HG03045 (cell line): ENCODE results near the gene SERINC1.

Source experiments
- ATAC-seq: cut with Tn5 transposase; IDR thresholded peaks from one replicate; pipeline ENCODE4 v1.9.1; 2021; ENCODE audit warnings: mild to moderate bottlenecking, moderate library complexity; ENCODE audit not compliant: unreplicated experiment

Gene SERINC1

DNA sequence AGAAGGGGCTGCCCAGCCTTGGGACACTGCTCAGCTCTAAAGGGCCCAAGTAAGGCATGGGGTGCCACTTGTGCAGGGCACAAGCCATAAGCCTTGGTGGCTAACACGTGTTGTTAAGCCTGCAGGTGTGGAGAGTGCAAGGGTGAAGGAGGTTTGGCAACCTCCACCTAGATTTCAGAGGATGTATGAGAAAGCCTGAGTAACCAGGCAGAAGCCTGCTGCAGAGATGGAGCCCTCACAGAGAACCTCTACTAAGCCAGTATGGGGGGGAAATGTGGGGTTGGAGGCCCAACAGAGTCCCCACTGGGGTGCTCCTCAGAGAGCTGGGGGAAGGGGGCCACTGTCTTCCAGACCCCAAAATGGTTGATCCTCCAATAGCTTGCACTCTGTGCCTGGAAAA lies 32.6 kb downstream of the SERINC1 start:
- no peak for ATAC-seq

DNA sequence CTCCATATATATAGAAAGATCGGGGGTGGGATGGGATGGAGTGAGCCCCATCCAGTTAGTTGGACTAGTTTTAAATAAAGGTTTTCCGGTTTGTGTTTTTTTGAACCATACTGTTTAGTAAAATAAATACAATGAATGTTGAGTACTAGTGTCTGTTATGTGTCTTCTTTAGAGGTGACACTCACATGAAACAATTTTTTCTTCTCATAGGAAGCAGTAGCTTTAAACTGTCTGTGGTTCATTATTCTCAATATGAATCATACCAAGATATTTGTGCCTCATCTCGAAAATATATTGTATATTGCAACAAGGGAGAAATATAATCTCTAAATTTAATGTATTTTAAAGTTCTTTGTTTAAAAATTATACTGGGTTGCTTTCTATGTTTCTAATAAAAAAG lies 38.8 kb downstream of the SERINC1 start:
- ATAC-seq: no peak

DNA sequence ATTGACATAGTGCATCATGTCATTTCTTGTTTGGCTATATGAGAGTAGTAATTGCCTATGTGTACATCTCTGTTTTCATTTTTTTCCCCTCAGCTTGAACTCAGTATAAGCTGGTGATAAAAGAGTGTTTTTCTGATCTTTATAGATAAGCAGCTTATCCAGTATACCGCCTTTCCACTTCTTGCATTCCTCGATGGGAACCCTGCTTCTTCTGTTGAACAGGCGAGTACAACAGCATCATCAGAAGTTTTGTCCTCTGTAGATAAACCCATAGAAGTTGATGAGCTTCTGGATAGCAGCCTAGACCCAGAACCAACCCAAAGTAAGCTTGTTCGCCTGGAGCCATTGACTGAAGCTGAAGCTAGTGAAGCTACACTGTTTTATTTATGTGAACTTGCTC lies 39.8 kb downstream of the SERINC1 start:
- no peak for ATAC-seq

DNA sequence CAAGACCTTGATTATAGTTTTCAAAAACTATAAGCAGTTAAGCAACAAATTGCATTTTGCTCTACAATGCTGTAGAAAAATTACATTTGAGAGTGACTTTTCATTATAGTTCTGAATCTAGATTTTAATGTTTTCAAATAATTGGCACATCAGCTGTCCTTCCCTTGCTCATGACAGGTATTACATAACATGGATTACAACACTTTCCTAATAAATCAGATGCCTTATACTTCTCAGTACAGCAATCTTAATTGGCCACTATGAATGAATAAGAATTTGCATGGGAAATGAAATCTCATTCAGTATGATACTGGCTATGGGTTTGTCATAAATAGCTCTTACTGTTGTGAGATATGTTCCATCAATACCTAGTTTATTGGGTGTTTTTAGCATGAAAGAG lies 42.3 kb downstream of the SERINC1 start:
- ATAC-seq: no peak

DNA sequence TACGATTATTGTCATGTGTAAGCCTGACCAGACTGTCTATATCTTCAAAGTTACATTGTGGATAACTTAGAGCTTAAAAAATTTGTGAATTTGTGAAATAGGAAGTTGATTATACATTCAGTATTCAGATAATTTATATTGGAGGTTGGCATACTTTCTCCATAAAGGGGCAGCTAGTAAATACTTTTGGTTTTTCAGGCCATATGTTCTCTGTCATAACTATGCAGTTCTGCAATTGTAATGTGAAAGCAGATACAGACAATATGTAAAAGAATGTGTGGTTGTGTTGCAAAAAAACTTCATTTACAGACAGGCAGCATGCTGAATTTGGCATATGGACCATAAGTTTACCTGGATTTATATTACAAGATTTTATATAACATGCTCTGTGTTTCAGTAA lies 42.8 kb downstream of the SERINC1 start:
- ATAC-seq: no peak

DNA sequence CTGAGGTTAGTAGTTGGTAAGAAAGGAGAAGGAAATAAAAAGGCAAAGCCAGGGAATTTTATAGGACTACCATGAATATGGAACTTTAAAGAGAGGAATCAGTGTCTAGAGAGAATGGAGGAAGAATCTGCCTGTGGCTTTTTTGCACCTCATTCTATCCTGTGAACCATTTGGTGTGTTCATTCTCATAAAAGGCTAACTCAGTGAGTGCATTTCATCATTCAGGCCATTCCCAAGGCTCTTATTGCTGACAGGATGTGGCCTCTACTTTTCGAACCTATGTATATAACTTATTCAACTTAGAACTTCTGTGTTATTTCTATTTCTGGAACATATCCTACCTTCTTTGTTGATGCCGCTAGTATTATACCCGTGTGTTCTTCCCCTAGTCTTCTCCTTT lies 45.0 kb downstream of the SERINC1 start:
- no peak for ATAC-seq

DNA sequence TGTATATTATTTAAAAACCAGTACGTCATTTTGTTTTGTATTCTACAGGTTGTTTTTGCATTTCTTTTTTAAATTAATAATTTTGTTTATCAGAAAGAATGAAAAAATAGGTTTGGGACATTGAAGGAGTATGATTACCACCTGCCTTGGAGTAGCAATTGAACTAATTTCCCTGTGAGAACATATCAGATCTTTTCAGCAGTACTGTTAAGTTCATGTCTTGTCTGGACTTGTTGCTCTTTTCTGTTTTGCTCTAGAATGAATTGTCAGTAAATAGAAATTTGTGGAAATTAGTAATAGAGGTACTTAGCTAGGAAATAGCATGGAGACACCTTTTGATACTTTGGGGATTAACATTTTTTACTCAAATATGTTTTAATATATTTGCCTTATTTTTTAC lies 47.9 kb downstream of the SERINC1 start:
- ATAC-seq: no peak

DNA sequence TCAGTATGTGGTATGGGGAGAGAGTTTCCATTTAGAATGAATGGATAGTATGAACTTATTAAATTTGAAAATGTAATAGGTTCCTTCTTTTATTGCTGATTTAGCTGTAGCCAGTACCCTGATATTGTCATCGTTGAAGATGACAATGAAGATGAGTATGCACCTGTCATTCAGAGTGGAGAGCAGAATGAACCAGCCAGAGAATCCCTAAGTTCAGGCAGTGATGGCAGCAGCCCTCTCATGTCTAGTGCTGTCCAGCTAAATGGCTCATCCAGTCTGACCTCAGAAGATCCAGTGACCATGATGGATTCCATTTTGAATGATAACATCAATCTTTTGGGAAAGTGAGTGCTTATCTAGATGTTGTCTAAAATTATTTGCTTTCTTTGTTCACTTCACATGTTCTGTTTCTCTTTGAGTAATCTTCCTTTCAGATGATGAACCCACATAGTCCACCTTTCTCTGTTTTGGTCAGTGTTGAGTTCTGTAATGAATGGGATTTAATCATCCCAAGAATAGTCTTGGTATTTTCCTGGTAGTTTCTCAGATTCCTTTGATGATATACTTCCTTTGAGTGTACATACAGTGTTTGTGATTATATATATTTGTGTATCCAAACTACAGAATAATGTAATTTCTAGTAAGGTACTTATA lies 48.9 kb downstream of the SERINC1 start:
- peak; percentile 92 for ATAC-seq

DNA sequence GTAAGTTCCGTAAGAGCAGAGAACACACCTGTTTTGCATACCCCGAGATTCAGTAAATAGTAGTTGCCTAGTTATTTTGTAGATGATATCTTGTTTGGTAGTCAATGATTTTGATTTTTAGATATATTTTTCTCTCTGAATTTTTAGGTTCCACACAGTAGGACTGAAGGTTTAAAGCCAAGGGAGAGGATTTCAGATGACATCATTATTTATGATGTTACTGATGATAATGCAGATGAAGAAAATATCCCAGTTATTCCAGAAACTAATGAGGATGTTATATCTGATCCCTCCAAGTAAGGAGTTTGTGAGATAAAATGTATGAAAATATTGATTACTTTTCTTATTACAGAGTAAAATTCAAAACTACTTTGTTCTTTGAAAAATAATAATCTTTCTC lies 49.6 kb downstream of the SERINC1 start:
- no peak for ATAC-seq

DNA sequence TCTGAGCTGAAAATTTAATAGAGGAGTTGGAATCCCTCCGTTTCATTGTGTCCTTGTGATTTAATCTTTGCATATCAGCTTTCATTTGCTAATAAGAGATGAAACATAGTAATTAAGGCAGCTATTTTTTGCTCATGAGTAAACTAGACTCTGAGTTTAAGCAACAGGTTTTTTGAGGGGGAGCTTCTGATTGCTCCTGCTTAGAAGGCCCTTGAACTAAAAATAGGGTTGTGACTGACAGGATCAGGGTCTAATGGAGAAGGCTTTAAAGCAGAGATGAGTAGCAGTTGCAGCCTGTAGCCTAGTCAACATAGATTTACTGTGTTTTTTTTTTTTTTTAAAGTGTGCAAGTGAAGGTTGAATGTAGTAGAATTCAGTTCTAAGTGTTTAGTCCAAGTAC lies 54.8 kb downstream of the SERINC1 start:
- no peak for ATAC-seq

DNA sequence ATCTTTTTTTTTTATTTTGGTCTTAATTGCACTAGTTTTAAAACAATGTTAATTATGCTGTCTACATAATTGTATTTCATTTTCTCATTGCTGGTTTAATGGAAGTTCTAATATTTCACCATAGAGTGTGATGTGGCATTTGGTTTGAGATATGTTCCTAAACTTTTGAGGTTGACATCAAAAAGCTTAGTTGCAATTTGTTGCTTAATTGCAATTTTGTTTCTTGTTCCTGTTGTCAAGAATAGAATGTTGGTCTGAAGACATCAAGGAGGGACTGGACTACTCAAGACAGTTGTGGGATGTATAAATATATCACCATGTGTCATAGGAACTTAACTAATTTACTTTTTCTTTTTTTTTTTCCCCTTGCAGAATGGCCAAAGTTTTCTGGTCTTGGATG lies 59.6 kb downstream of the SERINC1 start:
- ATAC-seq: no peak

DNA sequence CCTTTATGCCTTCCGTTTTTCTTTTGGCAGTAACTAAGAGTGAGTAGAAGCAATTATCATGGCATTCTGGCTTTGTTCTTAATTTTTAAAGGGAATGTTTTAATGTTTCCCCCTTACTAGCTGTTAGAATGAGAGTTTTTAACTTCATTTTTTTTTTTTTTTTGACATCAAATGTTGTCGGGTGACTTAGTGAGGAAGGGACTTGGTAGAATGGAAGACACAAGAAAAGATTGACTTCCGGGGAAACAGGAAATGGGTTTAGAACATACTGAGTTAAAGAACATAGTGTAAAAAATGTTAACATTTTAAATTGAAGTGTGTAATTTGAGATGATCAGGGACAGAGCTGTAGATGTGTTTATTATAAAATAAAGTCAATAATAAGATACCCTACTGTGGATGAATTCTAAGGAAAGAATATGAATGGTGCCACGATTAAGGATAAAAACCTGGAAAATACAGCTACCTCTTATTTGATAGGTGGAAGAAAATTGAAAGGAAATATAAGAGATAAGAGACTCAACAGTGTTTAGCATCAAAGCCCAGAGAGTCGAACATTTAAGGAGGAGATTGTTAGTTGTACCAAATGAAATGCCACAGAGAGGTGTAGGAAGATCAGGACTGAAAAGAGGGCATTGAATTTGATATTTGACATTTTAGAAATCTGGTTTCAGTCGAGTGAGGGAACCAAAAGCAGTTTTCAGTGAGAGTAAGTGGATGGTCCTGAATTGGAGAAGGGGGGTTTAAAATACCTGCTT lies 62.7 kb downstream of the SERINC1 start:
- ATAC-seq: no peak

DNA sequence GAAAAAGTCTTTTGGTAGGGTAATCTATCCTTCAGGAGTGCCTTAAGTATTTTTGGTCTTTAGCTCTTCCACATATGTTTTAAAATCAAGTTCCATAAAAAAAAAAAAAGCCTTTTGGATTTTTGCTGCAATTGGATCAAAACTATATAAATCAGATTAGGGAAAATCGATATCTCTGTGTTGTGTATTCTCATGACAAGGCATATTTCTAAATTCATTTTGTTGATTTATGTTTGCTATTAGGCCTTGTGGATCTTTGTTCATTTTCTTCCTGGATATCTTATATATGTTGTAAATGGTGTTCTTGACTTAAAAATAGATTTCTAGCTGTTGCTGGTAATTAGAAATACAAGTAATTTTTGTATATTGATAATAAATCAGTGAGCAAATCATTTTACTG lies 63.4 kb downstream of the SERINC1 start:
- no peak for ATAC-seq

DNA sequence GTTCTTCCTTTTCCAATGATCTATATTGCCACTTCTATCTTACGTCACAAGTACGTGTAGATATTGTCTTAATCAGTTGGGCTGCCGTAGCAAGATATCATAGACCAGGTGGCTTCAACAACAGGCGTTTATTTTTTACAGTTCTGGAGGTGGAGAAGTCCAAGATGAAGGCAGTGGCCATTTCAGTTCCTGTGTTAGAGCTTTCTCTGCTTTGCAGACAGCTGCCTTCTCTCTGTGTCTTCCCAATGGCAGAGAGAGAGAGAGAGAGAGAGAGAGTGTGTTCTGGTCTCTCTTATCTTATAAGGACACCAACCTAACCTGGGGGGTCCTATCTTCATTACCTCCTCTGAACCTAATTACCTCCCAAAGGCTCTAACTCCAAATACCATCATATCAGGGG lies 63.9 kb downstream of the SERINC1 start:
- no peak for ATAC-seq

DNA sequence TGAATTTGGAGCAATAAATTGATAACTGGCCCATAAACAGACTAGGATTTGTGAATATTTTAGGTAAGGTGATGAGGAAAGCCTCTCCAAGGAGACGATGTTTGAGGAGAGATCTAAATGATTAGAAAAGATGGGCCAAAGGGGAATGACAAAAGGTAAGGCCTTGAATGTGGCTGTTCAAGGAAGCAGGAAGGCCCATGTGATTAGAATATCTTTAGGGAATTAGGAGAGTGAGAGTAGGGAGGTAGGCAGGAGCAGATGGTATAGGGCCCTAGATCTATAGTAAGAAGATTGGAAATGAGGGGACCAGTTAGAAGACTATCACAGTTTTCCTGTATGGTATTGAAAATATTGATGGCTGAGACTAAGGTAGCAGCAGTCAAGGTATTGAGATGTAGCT lies 65.4 kb downstream of the SERINC1 start:
- ATAC-seq: no peak

DNA sequence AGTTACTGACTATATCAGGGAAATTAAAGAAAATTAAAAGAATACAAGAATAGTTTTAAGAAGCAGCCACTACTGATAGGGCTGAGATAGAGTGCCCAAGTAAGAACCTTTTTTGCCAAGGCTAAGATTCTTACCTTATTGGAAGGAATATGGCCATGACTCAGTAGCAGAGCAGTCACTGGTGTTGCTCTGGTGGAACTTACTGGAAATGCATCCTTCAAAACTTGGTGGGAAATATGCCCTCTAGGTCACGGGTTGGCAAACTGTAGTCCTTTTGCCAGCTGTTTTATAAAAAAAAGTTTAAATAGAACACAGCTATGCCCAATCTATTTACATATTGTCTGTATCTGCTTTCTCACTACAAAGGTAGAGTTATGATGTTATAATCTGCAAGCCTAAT lies 66.2 kb downstream of the SERINC1 start:
- no peak for ATAC-seq

DNA sequence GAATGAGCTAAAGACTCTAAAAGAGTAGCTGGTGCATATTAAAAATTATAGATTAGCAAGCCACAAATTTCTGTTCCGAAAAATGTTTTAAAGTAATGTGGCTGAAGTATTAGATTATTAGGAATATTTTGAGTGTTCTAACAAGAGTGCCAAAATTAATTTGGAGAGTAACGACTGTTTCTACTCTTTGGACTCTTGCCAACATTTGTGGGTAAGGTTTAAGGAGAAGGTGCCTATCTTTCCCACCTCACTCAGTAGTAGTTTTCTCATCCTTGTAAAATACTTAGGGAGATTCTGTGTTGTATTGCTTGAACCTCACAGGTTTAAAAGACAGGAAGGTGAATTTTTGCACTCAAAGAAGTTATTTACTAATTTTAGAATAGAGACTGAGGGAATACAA lies 67.2 kb downstream of the SERINC1 start:
- no peak for ATAC-seq

DNA sequence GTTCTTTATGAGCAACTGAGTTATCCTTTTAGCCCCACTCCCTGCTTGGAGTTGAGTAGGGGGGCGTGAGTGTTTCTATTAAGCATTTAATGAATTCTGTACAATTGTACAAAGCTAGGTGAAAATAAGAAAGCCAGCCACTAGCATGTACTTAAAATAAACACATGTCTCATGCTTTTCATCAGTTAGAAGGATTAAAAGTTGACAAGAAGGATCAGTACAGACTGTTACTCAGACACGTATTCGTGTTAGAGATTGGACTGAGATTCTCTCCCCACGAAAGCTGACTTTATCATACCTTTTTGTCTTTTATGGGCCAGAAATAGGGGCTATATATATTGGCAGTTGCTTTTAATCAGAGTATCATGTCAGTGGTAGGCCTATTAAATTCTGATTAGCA lies 70.5 kb downstream of the SERINC1 start:
- no peak for ATAC-seq

DNA sequence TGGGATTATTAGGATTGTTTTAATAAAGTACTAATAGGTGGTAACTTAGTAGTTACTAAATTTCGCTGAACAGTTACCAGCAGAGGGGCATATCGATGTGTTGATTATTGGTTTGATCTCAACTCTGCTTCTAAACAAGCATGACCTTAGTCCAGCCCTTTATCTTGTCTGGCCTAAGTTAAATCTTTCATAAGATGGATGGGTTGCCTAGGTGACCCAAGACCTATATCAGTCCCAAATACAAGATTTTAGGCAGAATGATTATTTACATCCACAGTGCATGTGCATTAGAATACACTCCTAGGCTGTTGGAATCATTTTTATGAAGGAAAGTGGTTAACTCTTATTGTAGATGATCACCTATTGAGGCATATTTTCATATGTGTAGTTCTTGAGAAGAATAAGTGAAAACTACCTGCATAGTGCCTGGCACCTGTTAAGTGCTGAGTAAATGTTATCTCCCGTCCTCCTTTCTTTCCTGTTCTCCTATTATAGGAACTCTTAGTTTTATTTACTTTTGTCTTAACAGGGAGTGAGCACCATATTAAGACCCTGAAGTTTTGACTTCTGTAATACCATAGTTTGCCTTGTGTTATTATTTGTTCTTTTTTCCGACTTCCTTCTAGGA lies 71.0 kb downstream of the SERINC1 start:
- no peak for ATAC-seq

DNA sequence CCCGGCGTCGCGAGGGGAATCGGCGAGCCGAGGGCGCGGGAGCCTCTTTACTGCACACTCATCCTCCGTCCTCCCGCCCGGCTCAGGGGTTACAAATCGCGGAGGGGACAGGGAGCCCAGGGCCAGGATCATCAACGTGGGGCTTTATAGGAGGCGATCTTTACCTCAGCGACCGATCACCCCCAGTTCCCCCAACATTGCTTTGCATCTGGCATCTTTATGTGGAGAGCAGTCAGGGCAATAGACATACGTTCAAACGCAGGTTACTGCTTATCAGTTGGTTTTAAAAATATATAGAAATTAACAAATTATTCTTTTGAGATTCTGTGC lies 71.5 kb downstream of the SERINC1 start:
- ATAC-seq: peak; percentile 18

DNA sequence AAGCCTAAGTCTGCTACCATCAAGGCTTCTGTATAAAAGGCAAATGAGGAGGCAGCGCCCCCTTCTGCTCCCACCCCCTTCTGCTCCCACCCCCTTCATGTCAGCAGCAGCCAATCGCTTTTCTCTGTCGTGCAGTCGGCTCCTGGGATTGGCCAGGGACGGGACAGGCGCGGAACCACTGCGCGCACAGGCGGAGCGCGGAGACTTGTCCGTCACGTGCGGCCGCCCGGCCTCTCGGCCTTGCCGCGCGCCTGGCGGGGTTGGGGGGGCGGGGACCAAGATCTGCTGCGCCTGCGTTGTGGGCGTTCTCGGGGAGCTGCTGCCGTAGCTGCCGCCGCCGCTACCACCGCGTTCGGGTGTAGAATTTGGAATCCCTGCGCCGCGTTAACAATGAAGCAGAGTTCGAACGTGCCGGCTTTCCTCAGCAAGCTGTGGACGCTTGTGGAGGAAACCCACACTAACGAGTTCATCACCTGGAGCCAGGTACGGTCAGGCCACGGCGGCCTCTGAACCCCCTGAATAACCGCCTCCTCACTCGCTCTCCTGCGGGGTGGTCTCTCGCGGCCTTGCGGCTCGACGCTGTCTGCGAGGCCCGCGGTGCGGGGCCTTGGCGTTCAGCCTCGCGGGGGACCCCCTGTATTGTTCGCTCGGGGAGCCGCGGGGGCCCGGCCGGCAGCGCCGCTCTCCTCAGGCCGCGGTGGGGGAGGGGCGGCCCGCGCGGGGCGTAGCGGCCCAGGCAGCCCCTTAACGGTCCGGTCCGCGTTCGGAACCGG lies 72.1 kb downstream of the SERINC1 start, which contains the start of gene HSF2:
TSS of gene HSF2 (plus strand) at position 305 of the 773 bp plus-strand sequence. CDS start at position 391, 86 bp downstream.
- ATAC-seq: peak; percentile 100

DNA sequence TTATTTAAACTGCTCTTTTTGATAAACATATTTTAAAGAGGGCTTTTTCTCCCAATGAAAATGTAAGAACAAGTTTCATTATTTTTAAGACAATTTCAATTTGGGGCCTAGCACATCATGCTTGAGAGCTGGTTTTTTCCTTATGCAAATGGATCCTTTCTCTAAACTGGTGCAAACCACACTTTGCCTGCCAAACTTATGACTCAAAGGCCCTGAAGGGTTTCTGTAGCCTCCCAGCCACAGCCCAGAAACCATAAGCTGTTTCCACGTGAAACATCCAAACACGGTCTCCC lies 72.6 kb downstream of the SERINC1 start:
- ATAC-seq: no peak
